ENCODE data around the gene COPS7A. TPM values are rescaled to one million over a fixed set of nuclear protein-coding genes. Genes with fewer than 3 reads are reported as not detected.

The COPS7A gene
- 46.5 to 53.0 TPM (median 52.7 TPM) in 5 replicates for total RNA-seq (2022; extraction: Qiagen RNA extraction)

GRCh38 chr12:6723607-6724408 is at the start of gene COPS7A:
Gene COPS7A, plus strand, starts transcription at chr12:6724046. Its CDS starts 611 bp downstream, at chr12:6724657.

GRCh38 chr12:6688999-6689882 is 34.6 kb upstream of the COPS7A start, which contains the start of gene ZNF384:
Gene ZNF384, minus strand, starts transcription at chr12:6689375. Its CDS starts 9,855 bp downstream, at chr12:6679520.

GRCh38 chr12:6700646-6701051 is 23.2 kb upstream of the COPS7A start, which contains the start of gene PIANP:
Gene PIANP, minus strand, starts transcription at chr12:6700815. Its CDS starts 2,754 bp downstream, at chr12:6698061.

GRCh38 chr12:6752921-6753771 is 29.3 kb downstream of the COPS7A start, which contains the start of gene MLF2:
Gene MLF2, minus strand, starts transcription at chr12:6753141. Its CDS starts 807 bp downstream, at chr12:6752334.

GRCh38 chr12:6765634-6766581 is 42.1 kb downstream of the COPS7A start, which contains the start of gene PTMS:
Gene PTMS, plus strand, starts transcription at chr12:6766363. Its CDS starts 343 bp downstream, at chr12:6766706.

GRCh38 chr12:6772331-6772695 is 48.5 kb downstream of the COPS7A start, which contains the start of gene LAG3:
Gene LAG3, plus strand, starts transcription at chr12:6772520. Its CDS starts 333 bp downstream, at chr12:6772853.

Other genes starting within 250 kb of the COPS7A start
- gene MRPL51, start 230.8 kb upstream of the COPS7A start, total RNA-seq (2022; extraction: Qiagen RNA extraction): 277 to 325 TPM (median 291 TPM) in 5 replicates
- gene NCAPD2, start 229.9 kb upstream of the COPS7A start, total RNA-seq (2022; extraction: Qiagen RNA extraction): 44.6 to 67.9 TPM (median 62.9 TPM) in 5 replicates
- 6,774 to 8,699 TPM (median 8,412 TPM) in 5 replicates for gene GAPDH, start 189.5 kb upstream of the COPS7A start, total RNA-seq (2022; extraction: Qiagen RNA extraction)
- 1.3 to 2.0 TPM (median 1.5 TPM) in 5 replicates for gene IFFO1, start 168.0 kb upstream of the COPS7A start, total RNA-seq (2022; extraction: Qiagen RNA extraction)
- gene NOP2, start 155.8 kb upstream of the COPS7A start, total RNA-seq (2022; extraction: Qiagen RNA extraction): 84.8 to 101 TPM (median 93.6 TPM) in 5 replicates
- 61.0 to 71.4 TPM (median 66.7 TPM) in 5 replicates for gene CHD4, start 116.7 kb upstream of the COPS7A start, total RNA-seq (2022; extraction: Qiagen RNA extraction)
- gene LPAR5, start 88.1 kb upstream of the COPS7A start, total RNA-seq (2022; extraction: Qiagen RNA extraction): 0.51 to 0.87 TPM (median 0.71 TPM) in 5 replicates
- 0.13 to 0.23 TPM (median 0.19 TPM) in 5 replicates for gene ACRBP, start 76.6 kb upstream of the COPS7A start, total RNA-seq (2022; extraction: Qiagen RNA extraction)
- 11.8 to 15.1 TPM (median 12.9 TPM) in 5 replicates for gene ING4, start 60.9 kb upstream of the COPS7A start, total RNA-seq (2022; extraction: Qiagen RNA extraction)
- gene ZNF384, start 34.7 kb upstream of the COPS7A start, total RNA-seq (2022; extraction: Qiagen RNA extraction): 49.3 to 61.4 TPM (median 58.0 TPM) in 5 replicates
- gene PIANP, start 23.2 kb upstream of the COPS7A start, total RNA-seq (2022; extraction: Qiagen RNA extraction): 0.56 to 1.0 TPM (median 0.96 TPM) in 5 replicates
- gene MLF2, start 29.1 kb downstream of the COPS7A start, total RNA-seq (2022; extraction: Qiagen RNA extraction): 252 to 307 TPM (median 297 TPM) in 5 replicates
- 661 to 1,016 TPM (median 1,000 TPM) in 5 replicates for gene PTMS, start 42.3 kb downstream of the COPS7A start, total RNA-seq (2022; extraction: Qiagen RNA extraction)
- gene LAG3, start 48.5 kb downstream of the COPS7A start, total RNA-seq (2022; extraction: Qiagen RNA extraction): 0.56 to 1.7 TPM (median 1.3 TPM) in 5 replicates
- not detected in 5 replicates for gene CD4, start 65.5 kb downstream of the COPS7A start, total RNA-seq (2022; extraction: Qiagen RNA extraction)
- 0.29 to 0.64 TPM (median 0.41 TPM) in 5 replicates for gene GPR162, start 97.8 kb downstream of the COPS7A start, total RNA-seq (2022; extraction: Qiagen RNA extraction)
- gene P3H3, start 104.4 kb downstream of the COPS7A start, total RNA-seq (2022; extraction: Qiagen RNA extraction): 19.9 to 28.7 TPM (median 24.8 TPM) in 5 replicates
- 0.59 to 2.3 TPM (median 1.5 TPM) in 5 replicates for gene GNB3, start 116.9 kb downstream of the COPS7A start, total RNA-seq (2022; extraction: Qiagen RNA extraction)
- gene CDCA3, start 127.2 kb downstream of the COPS7A start, total RNA-seq (2022; extraction: Qiagen RNA extraction): 66.7 to 77.6 TPM (median 68.2 TPM) in 5 replicates
- gene USP5, start 128.1 kb downstream of the COPS7A start, total RNA-seq (2022; extraction: Qiagen RNA extraction): 75.1 to 101 TPM (median 89.8 TPM) in 5 replicates
- gene TPI1, start 143.5 kb downstream of the COPS7A start, total RNA-seq (2022; extraction: Qiagen RNA extraction): 1,541 to 1,693 TPM (median 1,645 TPM) in 5 replicates
- gene SPSB2, start 149.3 kb downstream of the COPS7A start, total RNA-seq (2022; extraction: Qiagen RNA extraction): 26.1 to 33.1 TPM (median 31.8 TPM) in 5 replicates
- 16.4 to 19.6 TPM (median 17.6 TPM) in 5 replicates for gene LRRC23, start 180.8 kb downstream of the COPS7A start, total RNA-seq (2022; extraction: Qiagen RNA extraction)
- 28.2 to 31.8 TPM (median 30.8 TPM) in 5 replicates for gene ENO2, start 190.5 kb downstream of the COPS7A start, total RNA-seq (2022; extraction: Qiagen RNA extraction)
- gene ATN1, start 203.9 kb downstream of the COPS7A start, total RNA-seq (2022; extraction: Qiagen RNA extraction): 38.8 to 85.5 TPM (median 83.0 TPM) in 5 replicates
- gene RNU7-1, start 219.8 kb downstream of the COPS7A start, total RNA-seq (2022; extraction: Qiagen RNA extraction): not detected in 5 replicates
- gene C12orf57, start 220.0 kb downstream of the COPS7A start, total RNA-seq (2022; extraction: Qiagen RNA extraction): 252 to 292 TPM (median 272 TPM) in 5 replicates
- gene PTPN6, start 227.3 kb downstream of the COPS7A start, total RNA-seq (2022; extraction: Qiagen RNA extraction): 6.6 to 14.6 TPM (median 11.5 TPM) in 5 replicates
- gene PHB2, start 246.6 kb downstream of the COPS7A start, total RNA-seq (2022; extraction: Qiagen RNA extraction): 294 to 330 TPM (median 316 TPM) in 5 replicates
- 54.7 to 69.8 TPM (median 56.2 TPM) in 5 replicates for gene EMG1, start 246.9 kb downstream of the COPS7A start, total RNA-seq (2022; extraction: Qiagen RNA extraction)

Measured in A549 treated with dexamethasone at 1 μM for 4 hours (cell line).